OCI-LY7 (cell line): ENCODE measurements around the gene SH2D1B. TPM values are rescaled to one million over a fixed set of nuclear protein-coding genes. Genes with fewer than 3 reads are reported as not detected.

Experiments
- BruUV-seq: library from RNA; stranded (reverse); fragments of 400-500 nt; replicated peaks from 2 replicates; lab custom pipeline; 2021; lab: Mats Ljungman, UMichigan
- CTCF ChIA-PET: fragments of 300-600 bp; sonication (Branson Sonifier 250); formaldehyde crosslinking; loops from one replicate; lab custom pipeline; 2022; ENCODE audit warnings: antibody characterized with exemption; ENCODE audit not compliant: unreplicated experiment; lab: Charles Lee
- POLR2A ChIA-PET: fragments of 300-600 bp; sonication (Branson Sonifier 250); formaldehyde crosslinking; loops from one replicate; lab custom pipeline; 2022; ENCODE audit warnings: antibody characterized with exemption; lab: Charles Lee
- DNase-seq: peaks from one replicate; pipeline ENCODE4 v3.0.0-alpha.2; 2015; ENCODE audit warnings: low spot score
- H2AFZ ChIP-seq: fragments of 200-600 bp; sonication (generic), shearing (Covaris generic); 2 replicates; pipeline ENCODE4 v1.6.1; 2014; ENCODE audit warnings: mild to moderate bottlenecking, antibody characterized with exemption, low read length, moderate library complexity
- H3K27ac ChIP-seq: fragments of 200-600 bp; sonication (generic); 2 replicates; pipeline ENCODE4 v1.5.1; 2014; ENCODE audit warnings: mixed run types, low read depth, mild to moderate bottlenecking, moderate library complexity, low read length, inconsistent platforms; ENCODE audit not compliant: poor library complexity, severe bottlenecking
- H3K36me3 ChIP-seq: fragments of 200-600 bp; sonication (generic); 2 replicates; pipeline ENCODE4 v1.6.1; 2014; ENCODE audit warnings: mild to moderate bottlenecking, antibody characterized with exemption, low read length, moderate library complexity, mixed read lengths; ENCODE audit not compliant: insufficient read depth
- H3K4me1 ChIP-seq: fragments of 200-600 bp; sonication (generic); 2 replicates; pipeline ENCODE4 v1.5.1; 2014; ENCODE audit warnings: mild to moderate bottlenecking, low read length; ENCODE audit not compliant: insufficient read depth, poor library complexity, severe bottlenecking
- H3K4me2 ChIP-seq: fragments of 200-600 bp; sonication (generic); 2 replicates; pipeline ENCODE4 v1.6.1; 2014; ENCODE audit warnings: mild to moderate bottlenecking, low read length
- H3K4me3 ChIP-seq: fragments of 200-600 bp; sonication (generic); 2 replicates; pipeline ENCODE4 v1.5.1; 2014; ENCODE audit warnings: mild to moderate bottlenecking, low read depth, low read length; ENCODE audit not compliant: poor library complexity, severe bottlenecking
- H3K79me2 ChIP-seq: fragments of 200-600 bp; sonication (generic); 2 replicates; pipeline ENCODE4 v1.6.1; 2016; ENCODE audit warnings: low read depth, mild to moderate bottlenecking, low read length, moderate library complexity, mixed read lengths; ENCODE audit not compliant: insufficient read depth
- H3K9me2 ChIP-seq: fragments of 200-600 bp; sonication (generic); 2 replicates; pipeline ENCODE4 v1.6.1; 2016; ENCODE audit warnings: mild to moderate bottlenecking, low read length, mixed read lengths; ENCODE audit not compliant: insufficient read depth
- H3K9me3 ChIP-seq: fragments of 200-600 bp; sonication (generic); 2 replicates; pipeline ENCODE4 v1.6.1; 2014; ENCODE audit warnings: mild to moderate bottlenecking, mixed run types, low read length, mixed read lengths
- H4K20me1 ChIP-seq: fragments of 200-600 bp; sonication (generic); 2 replicates; pipeline ENCODE4 v1.6.1; 2014; ENCODE audit warnings: mild to moderate bottlenecking, antibody characterized with exemption, low read length, moderate library complexity, mixed read lengths; ENCODE audit not compliant: insufficient read depth
- EZH2phosphoT487 ChIP-seq: fragments of 200-600 bp; sonication (generic); IDR thresholded peaks from 2 replicates; pipeline ENCODE4 v1.6.1; 2018; ENCODE audit warnings: low read depth, borderline replicate concordance, mild to moderate bottlenecking, mixed run types, antibody characterized with exemption, low read length, moderate library complexity, mixed read lengths
- intact Hi-C: fragments of 100-400 bp; cut with micrococcal nuclease; formaldehyde crosslinking; loops from one replicate; pipeline ENCODE4 v1.10.0; 2022; ENCODE audit not compliant: unreplicated experiment
- total RNA-seq, 2 experiments: library from RNA; depleted of rRNA in 1 of 2; stranded (reverse); fragments of >200 nt in 1 of 2; shearing (Covaris generic) in 1 of 2; gene quantifications; 2 replicates each; pipeline ENCODE4 v1.2.3, GENCODE V29; 2014 to 2022
- TF ChIP-seq, protein P1 (sequence below): fragments of 200-600 bp; sonication (generic); conservative IDR thresholded peaks from 2 replicates; pipeline ENCODE4 v1.5.1; 2014; ENCODE audit warnings: mild to moderate bottlenecking, antibody characterized with exemption, low read length, moderate library complexity, mixed read lengths

The SH2D1B gene
- total RNA-seq, 2 experiments from 2014 or later = not detected

DNA sequence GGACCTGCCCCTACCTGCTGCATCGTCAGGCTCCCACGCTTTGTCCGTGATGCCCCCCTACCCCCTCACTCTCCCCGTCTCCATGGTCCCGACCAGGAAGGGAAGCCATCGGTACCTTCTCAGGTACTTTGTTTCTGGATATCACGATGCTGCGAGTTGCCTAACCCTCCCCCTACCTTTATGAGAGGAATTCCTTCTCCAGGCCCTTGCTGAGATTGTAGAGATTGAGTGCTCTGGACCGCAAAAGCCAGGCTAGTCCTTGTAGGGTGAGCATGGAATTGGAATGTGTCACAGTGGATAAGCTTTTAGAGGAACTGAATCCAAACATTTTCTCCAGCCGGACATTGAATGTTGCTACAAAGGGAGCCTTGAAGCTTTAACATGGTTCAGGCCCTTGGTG, 44.2 kb downstream of the SH2D1B start:
- no peaks in the 10 kb centered on the region for H4K20me1 ChIP-seq
- no peak overlapping the region for H3K27ac ChIP-seq
- no peaks in the 10 kb centered on the region for H3K36me3 ChIP-seq
- ChIA-PET CTCF (no interaction called here), POLR2A (interaction anchor here (0.9 kb wide), 1 partner anchor 21 kb away, joined by 4 read pairs; no protein-coding TSS in a partner anchor)
- no peak overlapping the region for H3K4me3 ChIP-seq
- no peak for TF ChIP-seq EZH2phosphoT487
- TF ChIP-seq, protein P1, sequence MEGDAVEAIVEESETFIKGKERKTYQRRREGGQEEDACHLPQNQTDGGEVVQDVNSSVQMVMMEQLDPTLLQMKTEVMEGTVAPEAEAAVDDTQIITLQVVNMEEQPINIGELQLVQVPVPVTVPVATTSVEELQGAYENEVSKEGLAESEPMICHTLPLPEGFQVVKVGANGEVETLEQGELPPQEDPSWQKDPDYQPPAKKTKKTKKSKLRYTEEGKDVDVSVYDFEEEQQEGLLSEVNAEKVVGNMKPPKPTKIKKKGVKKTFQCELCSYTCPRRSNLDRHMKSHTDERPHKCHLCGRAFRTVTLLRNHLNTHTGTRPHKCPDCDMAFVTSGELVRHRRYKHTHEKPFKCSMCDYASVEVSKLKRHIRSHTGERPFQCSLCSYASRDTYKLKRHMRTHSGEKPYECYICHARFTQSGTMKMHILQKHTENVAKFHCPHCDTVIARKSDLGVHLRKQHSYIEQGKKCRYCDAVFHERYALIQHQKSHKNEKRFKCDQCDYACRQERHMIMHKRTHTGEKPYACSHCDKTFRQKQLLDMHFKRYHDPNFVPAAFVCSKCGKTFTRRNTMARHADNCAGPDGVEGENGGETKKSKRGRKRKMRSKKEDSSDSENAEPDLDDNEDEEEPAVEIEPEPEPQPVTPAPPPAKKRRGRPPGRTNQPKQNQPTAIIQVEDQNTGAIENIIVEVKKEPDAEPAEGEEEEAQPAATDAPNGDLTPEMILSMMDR = no peak
- DNase-seq = no peak
- no peaks in the 10 kb centered on the region for H3K4me1 ChIP-seq
- H3K9me2 ChIP-seq = no peaks in the 10 kb centered on the region
- no peak overlapping the region for H2AFZ ChIP-seq
- H3K9me3 ChIP-seq = no peaks in the 10 kb centered on the region
- BruUV-seq = no TSS peak
- intact Hi-C loops = no loop called here
- no peaks in the 10 kb centered on the region for H3K79me2 ChIP-seq
- no peak overlapping the region for H3K4me2 ChIP-seq

DNA sequence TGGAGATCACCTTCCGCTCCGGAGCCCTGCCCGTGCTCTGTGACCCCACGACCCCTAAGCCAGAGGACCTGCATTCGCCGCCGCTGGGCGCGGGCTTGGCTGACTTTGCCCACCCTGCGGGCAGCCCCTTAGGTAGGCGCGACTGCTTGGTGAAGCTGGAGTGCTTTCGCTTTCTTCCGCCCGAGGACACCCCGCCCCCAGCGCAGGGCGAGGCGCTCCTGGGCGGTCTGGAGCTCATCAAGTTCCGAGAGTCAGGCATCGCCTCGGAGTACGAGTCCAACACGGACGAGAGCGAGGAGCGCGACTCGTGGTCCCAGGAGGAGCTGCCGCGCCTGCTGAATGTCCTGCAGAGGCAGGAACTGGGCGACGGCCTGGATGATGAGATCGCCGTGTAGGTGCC, 44.9 kb downstream of the SH2D1B start:
- intact Hi-C loops = no loop called here

DNA sequence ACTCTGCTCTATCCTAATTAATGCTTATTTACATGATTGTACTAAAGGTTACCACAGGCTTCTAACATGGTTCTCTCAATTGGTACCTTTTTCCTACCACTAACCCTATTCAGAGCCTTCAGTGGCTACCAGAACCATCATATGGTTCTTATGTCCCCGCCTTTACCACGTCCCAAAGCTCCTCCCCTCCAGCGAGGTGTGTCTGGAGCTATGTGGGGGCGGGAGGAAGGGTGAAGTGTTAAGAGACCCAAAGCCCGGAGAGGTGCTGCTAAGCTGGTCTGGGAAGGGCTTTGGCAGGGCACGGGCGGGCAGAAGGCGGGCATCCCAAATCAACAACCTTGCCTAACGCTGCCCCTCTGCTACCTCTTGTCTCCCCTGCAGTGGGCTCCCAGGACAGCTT, 45.3 kb downstream of the SH2D1B start:
- no peaks in the 10 kb centered on the region for H3K36me3 ChIP-seq
- no peaks in the 10 kb centered on the region for H4K20me1 ChIP-seq
- TF ChIP-seq EZH2phosphoT487 = no peak
- TF ChIP-seq, protein P1 = no peak
- H3K4me3 ChIP-seq = no peak overlapping the region
- no peak for DNase-seq
- no TSS peak for BruUV-seq
- no peaks in the 10 kb centered on the region for H3K9me3 ChIP-seq
- CTCF ChIA-PET = no interaction called here
- no peaks in the 10 kb centered on the region for H3K79me2 ChIP-seq
- POLR2A ChIA-PET = no interaction called here
- no peaks in the 10 kb centered on the region for H3K9me2 ChIP-seq
- no peak overlapping the region for H3K4me2 ChIP-seq
- intact Hi-C loops = no loop called here
- H3K4me1 ChIP-seq = no peaks in the 10 kb centered on the region
- H3K27ac ChIP-seq = no peak overlapping the region
- H2AFZ ChIP-seq = no peak overlapping the region

More for the DNA sequence above, 44.9 kb downstream of the SH2D1B start:
- BruUV-seq = no TSS peak
- TF ChIP-seq, protein P1 = no peak
- TF ChIP-seq EZH2phosphoT487 = no peak
- H3K4me1 ChIP-seq = no peaks in the 10 kb centered on the region
- no peaks in the 10 kb centered on the region for H3K9me3 ChIP-seq
- no peaks in the 10 kb centered on the region for H3K36me3 ChIP-seq
- ChIA-PET POLR2A (no interaction called here), CTCF (no interaction called here)
- H3K27ac ChIP-seq = no peak overlapping the region
- no peak overlapping the region for H2AFZ ChIP-seq
- H3K4me2 ChIP-seq = no peak overlapping the region
- DNase-seq = no peak
- H4K20me1 ChIP-seq = no peaks in the 10 kb centered on the region
- H3K9me2 ChIP-seq = no peaks in the 10 kb centered on the region
- no peak overlapping the region for H3K4me3 ChIP-seq
- H3K79me2 ChIP-seq = no peaks in the 10 kb centered on the region
